ENCODE results near the gene LYRM1. TPM values are rescaled to one million over a fixed set of nuclear protein-coding genes. Genes with fewer than 3 reads are reported as not detected.

Gene LYRM1
- total RNA-seq, 1 experiment from 2014 or later: 42.1 TPM

- DNase-seq (ENCODE audit: low read depth): no peak
Observed at GRCh38 chr16:20871941-20872815, 28.4 kb upstream of the LYRM1 start.

DNA sequence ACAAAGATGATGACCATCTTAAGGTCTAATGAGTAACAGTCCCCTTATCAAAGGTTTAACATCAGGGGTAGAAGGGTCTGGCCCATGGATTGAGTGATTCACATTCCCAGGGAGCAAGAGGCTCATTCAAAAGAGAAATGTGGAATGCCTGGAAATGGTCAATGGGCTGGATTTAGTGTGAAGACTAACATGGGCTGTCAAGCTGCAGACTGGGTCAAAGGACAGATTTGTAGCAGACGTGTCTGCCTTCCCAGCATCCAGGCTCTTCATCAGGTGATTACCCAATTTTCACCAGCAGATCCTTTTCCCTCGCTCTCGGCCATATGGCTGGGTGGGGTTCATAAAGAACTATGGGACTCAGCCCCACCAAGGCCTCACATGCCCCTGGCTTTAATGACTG is 27.2 kb upstream of the LYRM1 start:
- no peak for DNase-seq (ENCODE audit: low read depth)

DNA sequence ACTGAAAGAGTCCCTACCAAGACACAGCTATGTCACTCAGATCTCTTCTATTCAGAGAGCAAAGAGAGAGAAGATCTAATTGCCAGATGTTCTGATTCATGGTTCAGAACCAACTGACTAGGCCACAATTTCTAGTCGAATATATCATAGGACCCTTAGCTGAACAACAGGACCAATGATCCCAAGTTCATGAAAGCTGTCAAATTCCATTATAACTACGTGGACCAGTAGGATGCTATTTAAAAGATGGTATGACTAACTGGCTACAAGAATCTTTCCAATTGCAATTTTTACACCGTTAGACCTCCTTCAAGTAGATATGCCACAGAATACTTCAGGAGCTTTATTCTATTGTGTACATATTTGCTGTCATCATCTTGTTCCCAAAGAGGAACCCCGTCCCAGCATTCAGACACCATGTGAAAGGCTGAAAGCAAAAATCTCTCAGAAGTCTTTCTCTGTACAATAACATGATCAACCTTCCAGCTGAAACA is 26.4 kb upstream of the LYRM1 start:
- DNase-seq (ENCODE audit: low read depth): no peak

GRCh38 chr16:20875355-20875650 is 25.3 kb upstream of the LYRM1 start:
- DNase-seq (ENCODE audit: low read depth): no peak

DNA sequence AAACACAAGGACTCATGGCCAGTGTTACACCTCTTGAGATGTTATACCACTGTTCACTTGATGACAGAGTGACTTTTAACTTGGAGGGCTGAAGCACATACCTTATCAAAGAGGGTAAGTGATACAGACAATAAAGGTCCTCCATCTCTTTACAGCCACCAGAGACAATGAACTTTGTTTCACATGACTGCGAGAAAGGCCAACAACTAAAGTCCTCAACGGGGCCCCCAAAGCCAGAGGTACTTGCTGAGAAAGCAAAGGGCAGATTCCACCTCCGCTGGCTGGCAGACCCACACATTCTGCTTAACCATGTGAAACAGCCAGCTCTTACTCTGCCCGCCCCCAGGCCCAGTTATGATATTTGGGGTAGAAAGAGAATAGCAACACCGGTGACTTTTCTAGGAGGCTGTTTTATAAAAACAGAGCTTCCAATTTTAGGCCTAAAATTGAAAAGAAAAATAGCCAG is 21.9 kb upstream of the LYRM1 start:
- DNase-seq (ENCODE audit: low read depth): no peak

DNA sequence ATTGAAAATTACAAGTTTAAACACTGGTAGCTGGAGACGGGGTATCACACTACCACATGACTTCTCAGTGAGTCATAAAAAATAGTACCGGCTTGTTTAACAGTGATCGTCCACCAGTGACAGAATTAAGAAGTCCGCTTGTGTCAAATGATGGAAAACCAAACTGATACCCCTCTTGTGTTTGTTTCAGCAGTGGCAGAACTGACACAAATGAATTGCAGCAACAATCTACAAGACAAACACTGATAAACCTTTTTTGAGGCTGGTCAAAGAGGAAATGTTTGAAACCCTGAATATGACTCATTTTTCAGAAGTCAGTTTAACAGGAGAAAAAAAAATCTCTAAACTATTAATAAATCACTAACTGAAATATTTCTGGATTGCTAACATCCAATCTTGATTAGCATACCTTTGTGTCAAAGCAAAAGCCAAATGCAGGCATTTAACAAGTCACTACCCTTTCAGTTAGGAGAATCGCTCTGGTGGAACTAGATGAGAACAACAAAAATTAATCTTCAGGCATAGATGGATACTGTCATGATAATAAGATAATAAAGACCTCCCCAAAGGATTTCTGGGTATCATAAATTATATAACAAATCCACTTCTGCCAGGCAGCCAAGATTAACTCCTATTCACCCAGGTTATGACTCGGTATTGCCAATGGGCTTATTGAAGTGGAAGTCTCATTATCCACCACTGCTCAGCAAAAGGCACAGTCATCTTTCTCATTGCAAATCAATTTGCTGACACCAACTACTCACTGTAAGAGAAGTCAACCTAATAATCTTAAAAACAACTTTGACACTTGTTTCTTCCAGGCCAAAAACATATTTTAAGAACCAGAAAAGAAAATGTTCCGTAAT is 21.2 kb upstream of the LYRM1 start:
- DNase-seq (ENCODE audit: low read depth): no peak

DNA sequence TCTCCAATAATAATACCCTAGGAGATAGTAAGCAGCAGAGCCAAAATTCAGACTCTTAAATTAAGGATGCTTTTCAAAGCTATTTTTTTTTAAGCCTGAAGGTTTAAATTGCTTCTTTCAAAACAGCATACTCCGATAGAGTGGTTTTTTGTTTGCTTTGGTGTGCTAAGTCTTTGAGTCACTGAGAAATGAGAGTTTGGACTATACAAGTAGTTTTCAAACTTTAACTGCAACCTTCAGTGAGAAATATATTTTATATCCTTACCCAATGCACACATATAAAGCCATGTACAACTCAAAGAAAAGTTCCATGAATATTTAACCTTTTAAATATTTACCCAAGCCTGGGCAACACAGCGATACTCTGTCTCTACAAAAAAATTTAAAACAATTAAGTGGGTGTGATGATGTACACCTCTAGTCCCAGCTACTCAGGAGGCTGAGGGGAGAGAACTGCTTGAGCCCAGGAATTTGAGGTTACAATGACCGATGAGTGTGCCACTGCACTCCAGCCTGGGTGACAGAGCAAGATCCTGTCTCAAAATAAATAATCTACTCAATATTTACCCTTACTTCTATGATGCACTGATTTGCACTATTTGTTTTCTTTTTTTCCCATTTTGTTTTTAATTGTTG is 19.6 kb upstream of the LYRM1 start:
- no peak for DNase-seq (ENCODE audit: low read depth)

GRCh38 chr16:20881503-20881878 is 19.1 kb upstream of the LYRM1 start:
- DNase-seq (ENCODE audit: low read depth): no peak

- no peak for DNase-seq (ENCODE audit: low read depth)
Observed at GRCh38 chr16:20883554-20884239, 16.9 kb upstream of the LYRM1 start.

- peak; percentile 36 for DNase-seq (ENCODE audit: low read depth)
Observed at GRCh38 chr16:20884240-20884556, 16.4 kb upstream of the LYRM1 start.

DNA sequence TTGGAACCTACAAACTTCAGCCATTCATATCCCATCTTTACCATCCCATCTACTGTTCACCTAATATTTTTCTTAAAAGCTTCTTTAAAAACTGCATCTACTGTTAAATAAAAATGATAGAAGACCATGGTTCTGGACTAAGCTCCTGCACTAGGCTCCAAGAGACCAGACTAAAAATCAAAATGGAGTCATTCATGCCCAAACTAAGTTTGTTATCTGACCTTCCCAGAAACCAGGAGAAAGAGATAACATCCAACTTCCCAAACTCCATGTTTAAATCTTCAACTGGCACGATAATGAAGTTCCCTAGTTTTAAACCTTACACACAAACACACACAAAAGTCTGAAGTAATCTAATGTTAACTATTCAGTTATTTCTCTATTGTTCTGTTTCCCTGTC is 14.3 kb upstream of the LYRM1 start:
- DNase-seq (ENCODE audit: low read depth): no peak

DNA sequence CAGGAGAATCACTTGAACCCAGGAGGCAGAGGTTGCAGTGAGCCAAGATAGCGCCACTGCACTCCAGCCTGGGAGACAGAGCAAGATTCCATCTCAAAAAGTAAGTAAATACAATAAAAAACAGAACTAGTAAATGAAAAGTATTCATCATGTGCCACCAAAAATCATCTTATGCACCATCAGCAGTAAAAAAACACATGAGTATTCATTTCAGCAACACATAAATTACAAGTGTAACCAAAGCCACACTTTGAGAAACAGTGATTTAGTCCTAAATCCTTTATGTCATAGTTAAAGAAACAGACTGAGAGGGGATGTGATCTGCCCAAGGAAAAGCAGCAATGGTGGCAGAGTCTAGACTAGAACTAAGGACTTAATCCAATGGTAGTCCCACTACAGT is 13.4 kb upstream of the LYRM1 start:
- no peak for DNase-seq (ENCODE audit: low read depth)

GRCh38 chr16:20889625-20890275 is 10.8 kb upstream of the LYRM1 start:
- DNase-seq (ENCODE audit: low read depth): no peak

DNA sequence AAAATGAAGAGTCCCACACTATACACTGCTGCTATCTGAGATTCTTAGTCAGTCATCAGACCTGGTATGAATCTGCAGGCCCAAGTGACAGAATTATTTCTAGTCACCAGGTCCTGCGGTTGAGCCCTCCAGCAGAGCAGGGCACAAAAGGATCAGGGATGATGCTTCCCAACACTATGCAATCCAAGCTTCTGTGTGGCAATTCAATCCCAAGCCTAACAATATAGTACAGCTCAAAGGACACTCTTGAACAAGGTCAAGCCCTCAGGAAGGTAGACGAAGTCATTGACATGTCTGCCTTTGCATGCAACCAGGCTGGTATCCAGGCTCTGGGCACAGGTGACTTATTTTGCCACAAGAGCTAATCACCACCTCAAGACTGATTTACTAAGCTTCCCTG is 6.2 kb upstream of the LYRM1 start:
- DNase-seq (ENCODE audit: low read depth): no peak

GRCh38 chr16:20897253-20897897 is 3.2 kb upstream of the LYRM1 start:
- DNase-seq (ENCODE audit: low read depth): no peak

DNA sequence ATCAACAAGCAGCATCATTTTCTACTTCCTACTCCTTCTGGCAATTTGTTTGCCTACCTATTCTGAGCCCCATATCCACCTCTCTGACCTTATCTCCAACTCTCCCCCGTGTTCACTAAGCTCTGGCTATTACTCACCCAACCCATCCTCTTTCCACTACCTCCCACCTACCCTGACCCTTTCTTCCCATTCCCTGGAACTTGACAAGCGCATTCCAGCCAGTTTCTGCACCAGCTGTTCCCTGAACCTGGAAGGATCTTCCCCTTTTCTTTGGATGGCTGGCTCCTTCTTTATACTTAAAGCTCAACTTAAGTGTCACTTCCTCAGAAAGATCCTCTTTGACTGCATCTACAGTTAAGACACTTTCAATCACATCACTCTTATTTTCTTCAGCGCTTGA is 2.6 kb upstream of the LYRM1 start:
- DNase-seq (ENCODE audit: low read depth): no peak

DNA sequence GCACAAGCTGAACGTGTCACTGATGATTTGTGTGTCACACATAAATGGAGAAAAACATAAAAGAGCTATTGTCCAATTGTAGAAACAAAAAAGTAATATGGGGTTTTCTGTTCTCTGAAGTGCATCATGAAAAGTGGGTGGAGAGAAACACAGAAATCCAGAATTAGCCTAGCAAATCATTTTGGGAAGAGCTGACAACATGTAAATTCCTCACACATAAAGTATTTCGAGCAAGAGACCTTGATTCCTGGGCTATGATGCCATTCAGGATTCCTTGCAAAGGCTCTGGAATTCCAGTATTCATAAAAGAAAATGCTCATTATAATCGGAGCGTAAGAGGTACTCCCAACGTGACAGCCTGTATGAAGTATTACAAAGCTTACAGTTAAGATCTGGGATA is 1.5 kb upstream of the LYRM1 start:
- DNase-seq (ENCODE audit: low read depth): no peak

DNA sequence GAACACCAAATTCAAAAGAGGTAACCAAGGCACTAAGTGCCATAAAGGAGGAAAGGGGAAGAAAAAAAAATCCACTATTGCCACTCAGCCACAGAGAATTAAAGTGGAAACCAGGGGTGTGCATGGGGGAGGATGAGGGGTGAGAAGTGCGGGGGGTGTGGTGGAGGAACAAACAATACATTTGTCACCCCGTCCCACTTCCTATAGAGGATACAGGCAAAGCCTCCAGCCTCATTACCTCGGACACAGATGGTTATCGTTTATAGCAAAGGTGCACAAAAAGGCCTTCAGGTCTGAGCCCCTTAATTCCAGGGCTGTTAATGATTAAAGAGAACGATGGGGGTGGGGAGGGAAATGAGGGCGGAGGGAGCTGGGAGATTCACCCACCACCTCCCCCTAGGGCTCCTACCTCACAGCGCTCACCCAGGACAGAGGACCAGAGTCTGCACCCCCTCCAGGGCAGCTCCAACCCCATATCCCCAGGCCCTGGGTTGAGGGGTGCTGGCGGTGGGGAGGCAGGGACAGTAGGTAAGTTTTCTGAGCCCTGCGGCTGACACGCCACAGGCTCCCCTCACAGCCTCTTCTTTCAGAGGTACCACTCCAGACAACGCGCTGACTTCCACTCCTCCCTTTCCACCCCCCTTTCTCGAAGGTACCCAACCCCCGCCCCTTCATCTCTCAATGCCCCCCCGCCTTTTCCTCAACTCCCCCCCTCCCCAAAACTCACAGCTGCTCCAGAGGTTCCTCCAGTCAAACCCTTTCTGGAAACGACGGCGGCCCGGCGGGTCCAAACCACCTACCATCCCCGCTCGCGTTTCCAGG is 883 bp upstream of the LYRM1 start:
- no peak for DNase-seq (ENCODE audit: low read depth)

DNA sequence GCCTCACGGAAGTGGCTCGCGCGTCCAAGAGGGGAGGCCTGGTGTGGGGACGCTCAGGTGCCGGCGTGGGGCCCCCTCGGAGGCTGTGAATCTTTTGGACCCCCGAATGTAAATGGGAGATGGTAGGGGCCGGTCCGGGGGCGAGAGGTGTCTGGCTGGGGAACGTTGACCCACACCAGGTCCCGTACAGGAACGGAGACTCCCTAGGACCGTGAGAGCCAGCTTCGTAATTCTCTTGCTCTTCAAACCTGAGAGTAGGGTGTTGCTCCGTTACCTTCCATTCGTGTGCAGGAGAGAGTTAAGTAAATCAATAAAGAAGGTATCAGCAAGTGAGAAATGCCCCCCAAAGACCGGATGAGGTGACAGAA is 481 bp downstream of the LYRM1 start:
- no peak for DNase-seq (ENCODE audit: low read depth)

GRCh38 chr16:20901436-20902112 is 1.0 kb downstream of the LYRM1 start:
- DNase-seq (ENCODE audit: low read depth): peak; percentile 48
